ENCODE data around the gene GMEB2. TPM values are rescaled to one million over a fixed set of nuclear protein-coding genes. Genes with fewer than 3 reads are reported as not detected.
"Not testable (repeated sequence)": the region's sequence is repeated elsewhere in the genome, so short reads cannot be mapped to it uniquely, and the experiment has no call there.

GMEB2 gene
- total RNA-seq, 1 donor from 2014 or later, result 8.0 TPM

DNA sequence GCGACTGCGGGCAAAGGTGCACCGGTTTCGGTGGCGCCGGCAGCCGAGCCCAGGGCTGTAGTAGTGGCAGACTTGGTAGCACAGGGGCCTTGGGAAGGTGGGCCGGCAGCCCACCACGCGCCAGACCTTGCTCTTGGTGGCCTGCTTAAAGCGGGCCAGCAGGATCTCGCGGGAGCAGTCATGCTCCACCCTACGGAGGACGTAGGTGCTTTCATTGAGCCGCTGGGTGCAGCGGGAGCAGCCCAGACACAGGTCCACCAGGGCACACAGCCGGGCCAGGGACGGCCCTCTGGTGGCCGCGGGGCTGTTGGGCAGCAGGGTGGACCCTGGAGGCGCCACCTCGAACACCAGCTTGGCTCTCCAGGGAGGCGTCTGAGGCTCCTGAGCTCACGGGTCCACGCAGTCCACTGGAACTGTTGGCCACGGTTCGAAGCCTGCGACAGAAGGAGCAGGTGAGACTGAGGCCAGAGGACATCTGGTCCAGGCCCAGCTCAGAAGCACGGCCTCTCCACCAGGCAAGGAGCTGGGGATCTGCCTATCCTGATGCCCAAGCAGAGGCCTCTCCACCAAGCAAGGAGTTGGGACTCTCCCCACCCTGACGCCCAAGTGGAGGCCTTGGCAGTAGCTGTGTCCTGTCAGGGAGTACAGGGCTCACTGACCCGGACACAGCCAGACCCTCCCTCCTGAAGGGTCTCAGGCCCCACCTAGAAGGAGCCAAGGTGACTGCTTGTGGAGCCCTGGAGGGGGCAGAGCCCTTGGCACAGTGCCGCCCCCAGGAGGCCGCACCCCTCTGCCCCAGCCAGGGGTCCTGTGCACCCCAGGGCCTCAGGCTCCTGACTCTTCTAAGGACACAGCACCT, 53.9 kb downstream of the GMEB2 start:
- peaks cover 6% of the 10 kb centered on the region for H3K4me1 Mint-ChIP-seq
- Histone ChIP-seq H2AFZ (replicated peaks) (no peak overlapping the region), H3K36me3 (no peaks in the 10 kb centered on the region), H3K27ac (no peak overlapping the region), H3F3A (ENCODE audit: low read depth) (peaks cover 7% of the 10 kb centered on the region), H3K27me3 (peaks cover 9% of the 10 kb centered on the region), H3K4me3 (peak overlapping the region; percentile 73), H3K4me2 (peak overlapping the region; percentile 99), H3K79me2 (ENCODE audit: low read depth) (no peaks in the 10 kb centered on the region), H3K9me3 (ENCODE audit: low read depth) (no peaks in the 10 kb centered on the region), H3K4me1 (no peaks in the 10 kb centered on the region), H4K20me1 (ENCODE audit: low read depth) (no peaks in the 10 kb centered on the region), H3K9ac (peak overlapping the region; percentile 68)
- TF ChIP-seq EZH2phosphoT487 (IDR thresholded peaks at IDR 0.05) (no peak), EZH2 (IDR thresholded peaks at IDR 0.05) (no peak)
- TF ChIP-seq, protein P1, sequence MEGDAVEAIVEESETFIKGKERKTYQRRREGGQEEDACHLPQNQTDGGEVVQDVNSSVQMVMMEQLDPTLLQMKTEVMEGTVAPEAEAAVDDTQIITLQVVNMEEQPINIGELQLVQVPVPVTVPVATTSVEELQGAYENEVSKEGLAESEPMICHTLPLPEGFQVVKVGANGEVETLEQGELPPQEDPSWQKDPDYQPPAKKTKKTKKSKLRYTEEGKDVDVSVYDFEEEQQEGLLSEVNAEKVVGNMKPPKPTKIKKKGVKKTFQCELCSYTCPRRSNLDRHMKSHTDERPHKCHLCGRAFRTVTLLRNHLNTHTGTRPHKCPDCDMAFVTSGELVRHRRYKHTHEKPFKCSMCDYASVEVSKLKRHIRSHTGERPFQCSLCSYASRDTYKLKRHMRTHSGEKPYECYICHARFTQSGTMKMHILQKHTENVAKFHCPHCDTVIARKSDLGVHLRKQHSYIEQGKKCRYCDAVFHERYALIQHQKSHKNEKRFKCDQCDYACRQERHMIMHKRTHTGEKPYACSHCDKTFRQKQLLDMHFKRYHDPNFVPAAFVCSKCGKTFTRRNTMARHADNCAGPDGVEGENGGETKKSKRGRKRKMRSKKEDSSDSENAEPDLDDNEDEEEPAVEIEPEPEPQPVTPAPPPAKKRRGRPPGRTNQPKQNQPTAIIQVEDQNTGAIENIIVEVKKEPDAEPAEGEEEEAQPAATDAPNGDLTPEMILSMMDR (IDR thresholded peaks at IDR 0.05), result peak; percentile 24
- DNase-seq (ENCODE audit: low spot score), result peak; percentile 45
- H3K9me3 Mint-ChIP-seq, result no peaks in the 10 kb centered on the region
- H3K27ac Mint-ChIP-seq, result no peak overlapping the region
- H3K4me3 Mint-ChIP-seq, result peak overlapping the region; percentile 83
- no peaks in the 10 kb centered on the region for H3K36me3 Mint-ChIP-seq
- peaks cover 10% of the 10 kb centered on the region for H3K27me3 Mint-ChIP-seq (ENCODE audit: insufficient read depth, low read depth)

DNA sequence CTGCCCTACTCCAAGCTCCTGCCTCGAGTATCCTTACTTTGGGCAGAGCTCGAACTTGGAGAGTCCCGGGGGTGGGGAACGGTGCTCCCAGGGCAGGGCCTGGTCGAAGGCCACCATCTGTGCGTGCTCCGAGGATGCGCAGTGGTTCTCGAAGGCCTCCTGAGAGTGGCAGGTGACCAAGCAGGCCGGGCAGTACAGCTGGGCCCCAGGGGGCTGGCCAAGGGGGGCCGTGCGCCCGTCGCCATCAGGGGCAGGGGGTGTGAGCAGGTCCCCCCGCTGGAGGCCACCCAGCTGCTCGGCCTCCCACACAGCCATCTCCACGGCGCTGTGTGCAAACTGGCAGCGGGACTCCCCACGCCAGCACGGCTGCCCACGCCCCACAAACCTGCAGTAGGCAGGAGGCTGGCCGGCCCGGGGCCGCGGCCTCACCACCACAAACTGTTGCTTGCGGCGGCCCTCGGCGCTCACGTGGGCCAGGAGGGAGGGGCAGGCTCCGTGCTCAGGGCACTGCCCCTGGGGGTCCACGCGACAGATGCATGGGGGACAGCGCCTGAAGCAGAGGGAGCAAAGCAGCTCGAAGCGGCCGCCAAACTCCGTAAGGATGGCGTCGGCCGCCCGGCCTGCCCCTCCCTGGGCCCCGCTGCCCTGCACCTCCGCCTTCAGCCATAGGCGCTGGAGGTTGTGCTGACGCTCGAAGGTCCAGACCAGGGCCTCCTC, 54.7 kb downstream of the GMEB2 start:
- Histone ChIP-seq H3K36me3 (no peaks in the 10 kb centered on the region), H3K79me2 (ENCODE audit: low read depth) (no peaks in the 10 kb centered on the region), H4K20me1 (ENCODE audit: low read depth) (no peaks in the 10 kb centered on the region), H2AFZ (replicated peaks) (no peak overlapping the region), H3F3A (ENCODE audit: low read depth) (peaks cover 7% of the 10 kb centered on the region), H3K27me3 (peaks cover 9% of the 10 kb centered on the region), H3K4me3 (no peak overlapping the region), H3K27ac (no peak overlapping the region), H3K4me2 (no peak overlapping the region), H3K9ac (no peak overlapping the region), H3K4me1 (no peaks in the 10 kb centered on the region), H3K9me3 (ENCODE audit: low read depth) (no peaks in the 10 kb centered on the region)
- Mint-ChIP-seq H3K9me3 (no peaks in the 10 kb centered on the region), H3K36me3 (no peaks in the 10 kb centered on the region), H3K27me3 (ENCODE audit: insufficient read depth, low read depth) (peaks cover 10% of the 10 kb centered on the region), H3K4me1 (peaks cover 6% of the 10 kb centered on the region), H3K27ac (no peak overlapping the region), H3K4me3 (no peak overlapping the region)
- no peak for DNase-seq (ENCODE audit: low spot score)
- TF ChIP-seq EZH2phosphoT487 (IDR thresholded peaks at IDR 0.05) (no peak), EZH2 (IDR thresholded peaks at IDR 0.05) (no peak)
- TF ChIP-seq, protein P1 (IDR thresholded peaks at IDR 0.05), result no peak

DNA sequence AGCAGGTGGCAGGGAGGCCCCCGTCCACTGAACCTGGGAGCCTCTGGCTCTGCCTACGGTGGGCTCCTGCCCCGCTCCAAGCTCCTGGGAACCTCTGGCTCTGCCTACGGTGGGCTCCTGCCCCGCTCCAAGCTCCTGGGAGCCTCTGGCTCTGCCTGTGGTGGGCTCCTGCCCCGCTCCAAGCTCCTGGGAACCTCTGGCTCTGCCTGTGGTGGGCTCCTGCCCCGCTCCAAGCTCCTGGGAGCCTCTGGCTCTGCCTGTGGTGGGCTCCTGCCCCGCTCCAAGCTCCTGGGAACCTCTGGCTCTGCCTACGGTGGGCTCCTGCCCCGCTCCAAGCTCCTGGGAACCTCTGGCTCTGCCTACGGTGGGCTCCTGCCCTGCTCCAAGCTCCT, 55.8 kb downstream of the GMEB2 start:
- not testable (repeated sequence) for H3K27ac ChIP-seq; H4K20me1 ChIP-seq (ENCODE audit: low read depth); H3K36me3 ChIP-seq; H3K4me3 Mint-ChIP-seq; H3K4me3 ChIP-seq; H3K27ac Mint-ChIP-seq; H3K79me2 ChIP-seq (ENCODE audit: low read depth); H3K4me2 ChIP-seq; H2AFZ ChIP-seq (replicated peaks); H3K27me3 Mint-ChIP-seq (ENCODE audit: insufficient read depth, low read depth); H3K9ac ChIP-seq; H3K4me1 ChIP-seq; H3K9me3 ChIP-seq (ENCODE audit: low read depth); H3K4me1 Mint-ChIP-seq; H3K27me3 ChIP-seq; H3K9me3 Mint-ChIP-seq; H3F3A ChIP-seq (ENCODE audit: low read depth); DNase-seq (ENCODE audit: low spot score); H3K36me3 Mint-ChIP-seq
